Measurements from ENCODE around the gene TMED5. TPM values are rescaled to one million over a fixed set of nuclear protein-coding genes. Genes with fewer than 3 reads are reported as not detected.

TMED5 gene
- total RNA-seq, 4 donors from 2014 or later, result 15.0 to 97.3 (median 43.3) TPM

- WGBS, 2 donors (ENCODE audit: low coverage in 1 of 2), result 82 to 85% methylated on average over 2 of the region's 2 CpGs
- intact Hi-C loops (cut with DNase I; ENCODE audit: low total_unique reads), result no loop called here
- TF ChIP-seq EP300 (IDR thresholded peaks at IDR 0.05; ENCODE audit: low read depth) (no peak), POLR2AphosphoS5 (IDR thresholded peaks at IDR 0.05) (no peak), CTCF (IDR thresholded peaks at IDR 0.05) (no peak), POLR2A (IDR thresholded peaks at IDR 0.05) (no peak)
- Histone ChIP-seq H3K27ac (no peak overlapping the region), H3K4me3 (no peak overlapping the region), H3K27me3 (no peaks in the 10 kb centered on the region), H3K36me3 (peaks cover 0 to 35% (median 7%) of the 10 kb centered on the region in 4 donors), H3K9me3 (no peaks in the 10 kb centered on the region), H3K4me1 (peaks cover 0 to 10% (median 0%) of the 10 kb centered on the region in 4 donors)
- DNase-seq, result no peak
- in situ Hi-C loops (cut with MboI; ENCODE audit: low pct_ligation_motif_present in 1 of 4, low pct_unique_long_range_greater_than_20kb in 1 of 4, low sequenced_read_pairs in 3 of 4), result no loop called here
Observed at GRCh38 chr1:93152835-93153234, 27.4 kb downstream of the TMED5 start.

DNA sequence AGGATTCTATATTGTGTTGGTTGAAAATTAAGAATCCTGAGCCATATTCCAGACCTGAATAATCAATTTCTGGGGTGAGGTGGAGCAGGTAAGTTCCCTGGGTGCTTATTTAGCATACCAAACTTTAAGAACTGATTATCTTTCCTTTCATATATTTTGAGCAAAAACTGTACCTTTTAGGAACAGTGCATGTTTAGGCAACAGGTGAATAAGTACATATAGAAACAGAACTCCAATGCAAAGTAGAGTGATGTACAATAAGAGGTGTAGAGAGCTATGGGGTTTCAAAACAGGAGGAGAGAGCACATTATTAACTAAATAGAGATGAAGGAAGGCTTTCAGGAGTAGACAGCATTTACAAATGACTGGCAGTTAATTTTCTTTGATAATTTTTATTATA lies 28.7 kb downstream of the TMED5 start:
- Histone ChIP-seq H3K4me1 (peaks cover 0 to 10% (median 0%) of the 10 kb centered on the region in 4 donors), H3K9me3 (no peaks in the 10 kb centered on the region), H3K27ac (no peak overlapping the region), H3K27me3 (no peaks in the 10 kb centered on the region), H3K4me3 (no peak overlapping the region), H3K36me3 (peaks cover 0 to 26% (median 3%) of the 10 kb centered on the region in 4 donors)
- in situ Hi-C loops (cut with MboI; ENCODE audit: low pct_ligation_motif_present in 1 of 4, low pct_unique_long_range_greater_than_20kb in 1 of 4, low sequenced_read_pairs in 3 of 4), result no loop called here
- TF ChIP-seq CTCF (IDR thresholded peaks at IDR 0.05) (no peak), POLR2A (IDR thresholded peaks at IDR 0.05) (no peak), POLR2AphosphoS5 (IDR thresholded peaks at IDR 0.05) (no peak), EP300 (IDR thresholded peaks at IDR 0.05; ENCODE audit: low read depth) (no peak)
- DNase-seq, result no peak
- intact Hi-C loops (cut with DNase I; ENCODE audit: low total_unique reads), result no loop called here

GRCh38 chr1:93150729-93151128 lies 29.5 kb downstream of the TMED5 start:
- DNase-seq, result no peak
- Histone ChIP-seq H3K9me3 (no peaks in the 10 kb centered on the region), H3K4me3 (no peak overlapping the region), H3K36me3 (peaks cover 0 to 23% (median under 1%) of the 10 kb centered on the region in 4 donors), H3K4me1 (peaks cover 0 to 10% (median 0%) of the 10 kb centered on the region in 4 donors), H3K27me3 (no peaks in the 10 kb centered on the region), H3K27ac (no peak overlapping the region)
- intact Hi-C loops (cut with DNase I; ENCODE audit: low total_unique reads) (no loop called here), in situ Hi-C loops (cut with MboI; ENCODE audit: low pct_ligation_motif_present in 1 of 4, low pct_unique_long_range_greater_than_20kb in 1 of 4, low sequenced_read_pairs in 3 of 4) (no loop called here)
- TF ChIP-seq POLR2AphosphoS5 (IDR thresholded peaks at IDR 0.05), result no peak
- TF ChIP-seq CTCF (IDR thresholded peaks at IDR 0.05), result no peak
- 8 to 20% methylated on average over 1 of the region's 1 CpG for WGBS, 2 donors (ENCODE audit: low coverage in 1 of 2)

GRCh38 chr1:93148001-93148400 lies 32.2 kb downstream of the TMED5 start:
- in situ Hi-C loops (cut with MboI; ENCODE audit: low pct_ligation_motif_present in 1 of 4, low pct_unique_long_range_greater_than_20kb in 1 of 4, low sequenced_read_pairs in 3 of 4) (no loop called here), intact Hi-C loops (cut with DNase I; ENCODE audit: low total_unique reads) (no loop called here)
- H3K4me1 ChIP-seq, result peaks cover 0 to 3% (median 0%) of the 10 kb centered on the region in 4 donors
- no peak overlapping the region for H3K27ac ChIP-seq
- no peaks in the 10 kb centered on the region for H3K36me3 ChIP-seq
- H3K4me3 ChIP-seq, result no peak overlapping the region
- H3K9me3 ChIP-seq, result no peaks in the 10 kb centered on the region
- WGBS, 2 donors (ENCODE audit: low coverage in 1 of 2), result 42 to 58% methylated on average over 7 of the region's 7 CpGs
- no peak for DNase-seq
- H3K27me3 ChIP-seq, result no peaks in the 10 kb centered on the region
- TF ChIP-seq EP300 (IDR thresholded peaks at IDR 0.05; ENCODE audit: low read depth) (no peak), POLR2A (IDR thresholded peaks at IDR 0.05) (no peak), CTCF (IDR thresholded peaks at IDR 0.05) (no peak), POLR2AphosphoS5 (IDR thresholded peaks at IDR 0.05) (no peak)

Data from transverse colon (tissue), 4 donors.